NCI-H345 treated with DMSO at 0.1 percent for 48 hours (cell line): ENCODE results near the gene HS6ST1.
A peak's percentile ranks its signal among the peaks of the same experiment; 100 is the strongest.

Experiments used
- DNase-seq: peaks from one replicate; lab custom pipeline; 2025; ENCODE audit not compliant: unreplicated experiment; lab: John Stamatoyannopoulos, UW

The HS6ST1 gene

GRCh38 chr2:128300151-128301020 is 18.3 kb downstream of the HS6ST1 start:
- DNase-seq: no peak

GRCh38 chr2:128299628-128300027 is 19.0 kb downstream of the HS6ST1 start:
- DNase-seq: no peak

GRCh38 chr2:128298846-128299507 is 19.7 kb downstream of the HS6ST1 start:
- DNase-seq: no peak

- DNase-seq: no peak
Measured at GRCh38 chr2:128298286-128298685, 20.4 kb downstream of the HS6ST1 start.

- DNase-seq: no peak
Measured at GRCh38 chr2:128293870-128294455, 24.7 kb downstream of the HS6ST1 start.

DNA sequence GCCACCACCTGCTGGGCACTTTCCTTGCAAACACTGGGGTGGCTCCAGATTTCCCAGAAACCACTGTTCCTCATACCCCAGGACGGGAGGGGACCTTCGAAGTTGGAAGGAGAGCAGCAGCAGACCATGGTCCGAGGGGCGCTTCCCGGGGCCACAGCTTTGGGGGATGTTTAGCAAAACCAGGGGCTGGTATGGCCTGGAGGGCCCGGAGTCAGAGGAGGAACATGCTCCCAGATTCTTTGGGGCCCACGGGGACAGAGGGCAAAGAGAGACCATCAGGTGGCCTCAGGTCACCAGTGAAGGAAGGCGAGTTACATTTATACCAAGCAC is 25.3 kb downstream of the HS6ST1 start:
- DNase-seq: no peak

GRCh38 chr2:128292599-128293425 is 25.9 kb downstream of the HS6ST1 start:
- no peak for DNase-seq

DNA sequence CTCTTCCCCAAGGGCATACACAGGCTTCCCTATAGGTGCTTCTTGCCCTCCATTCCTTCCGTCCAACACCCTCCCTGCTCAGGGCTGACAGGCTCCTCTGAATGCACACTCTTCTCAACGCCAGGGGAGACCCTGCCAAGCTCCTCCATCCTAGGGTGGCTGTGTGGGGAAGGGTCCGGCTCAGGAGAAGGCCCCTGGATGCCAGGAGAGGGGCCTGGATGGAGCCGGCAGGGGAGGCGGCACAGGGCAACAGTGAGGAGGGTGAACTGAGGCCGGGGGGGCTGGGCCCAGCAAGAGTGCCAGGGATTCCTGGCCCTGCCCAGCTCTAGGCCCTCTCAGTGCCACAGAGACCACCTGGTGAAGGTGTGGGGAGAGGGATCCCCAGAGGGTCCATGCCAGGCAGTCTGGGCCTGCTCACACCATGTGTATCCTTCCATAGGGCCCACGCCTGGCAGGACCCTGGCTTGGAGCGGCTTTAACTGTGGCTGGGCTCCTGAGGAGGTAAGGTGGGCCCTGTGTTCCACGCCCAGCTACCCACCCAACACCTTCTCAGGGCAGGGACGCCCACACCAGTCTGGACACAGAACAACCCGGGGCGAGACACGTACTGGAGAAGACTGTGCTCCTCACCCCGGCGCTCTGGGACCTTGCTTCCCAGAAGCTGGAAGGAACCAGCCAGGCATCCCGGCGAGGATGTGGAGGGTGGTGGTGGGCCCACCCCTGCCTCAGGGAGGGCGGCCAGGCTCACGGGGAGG is 26.6 kb downstream of the HS6ST1 start:
- DNase-seq: no peak

DNA sequence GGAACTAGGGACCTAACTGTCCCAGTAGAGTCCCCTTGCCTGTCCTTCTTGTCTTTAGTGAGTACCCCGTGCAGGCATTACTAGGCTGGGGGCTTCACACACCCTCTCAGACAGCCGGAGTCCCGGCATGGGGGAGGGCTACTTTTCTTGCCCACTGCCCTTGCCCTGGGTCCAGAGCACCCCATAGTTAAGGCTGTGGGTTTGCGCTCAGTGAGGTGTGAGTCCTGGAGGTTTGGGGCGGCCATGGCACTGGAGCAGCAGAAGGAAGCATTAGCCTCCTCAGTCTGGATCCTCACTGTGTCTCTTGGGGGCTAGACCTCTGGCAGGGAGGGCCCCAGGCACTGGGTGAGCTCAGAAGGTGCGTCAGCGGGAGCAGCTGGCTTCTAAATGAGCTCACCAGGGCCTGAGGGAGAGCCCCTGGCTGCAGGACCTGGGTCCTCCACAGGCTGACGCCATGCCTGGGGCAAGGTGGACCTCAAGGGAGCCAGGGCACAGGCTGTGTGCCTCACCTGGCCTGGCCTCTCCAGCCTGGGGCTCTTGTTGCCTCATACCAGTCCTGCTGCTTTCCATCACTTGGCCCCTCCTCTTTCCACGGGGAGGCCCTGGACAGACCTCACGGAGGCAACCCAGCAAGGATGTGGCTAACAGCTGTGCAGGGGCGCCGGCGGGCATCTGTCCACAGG is 27.4 kb downstream of the HS6ST1 start:
- DNase-seq: no peak

GRCh38 chr2:128290356-128290755 is 28.3 kb downstream of the HS6ST1 start:
- no peak for DNase-seq

- DNase-seq: peak; percentile 50
Measured at GRCh38 chr2:128289439-128289838, 29.2 kb downstream of the HS6ST1 start.

GRCh38 chr2:128288781-128289180 is 29.9 kb downstream of the HS6ST1 start:
- no peak for DNase-seq

- no peak for DNase-seq
Measured at GRCh38 chr2:128287780-128288735, 30.6 kb downstream of the HS6ST1 start.

- DNase-seq: no peak
Measured at GRCh38 chr2:128286905-128287779, 31.5 kb downstream of the HS6ST1 start.

GRCh38 chr2:128286011-128286721 is 32.5 kb downstream of the HS6ST1 start:
- DNase-seq: no peak

- DNase-seq: no peak
Measured at GRCh38 chr2:128285329-128285931, 33.2 kb downstream of the HS6ST1 start.

GRCh38 chr2:128284841-128285240 is 33.8 kb downstream of the HS6ST1 start:
- no peak for DNase-seq
